NCI-H1436 (cell line): ENCODE measurements around the gene TRPM2.

ENCODE experiments used
- DNase-seq: peaks from one replicate; lab custom pipeline; 2025; lab: John Stamatoyannopoulos, UW

Gene TRPM2

DNA sequence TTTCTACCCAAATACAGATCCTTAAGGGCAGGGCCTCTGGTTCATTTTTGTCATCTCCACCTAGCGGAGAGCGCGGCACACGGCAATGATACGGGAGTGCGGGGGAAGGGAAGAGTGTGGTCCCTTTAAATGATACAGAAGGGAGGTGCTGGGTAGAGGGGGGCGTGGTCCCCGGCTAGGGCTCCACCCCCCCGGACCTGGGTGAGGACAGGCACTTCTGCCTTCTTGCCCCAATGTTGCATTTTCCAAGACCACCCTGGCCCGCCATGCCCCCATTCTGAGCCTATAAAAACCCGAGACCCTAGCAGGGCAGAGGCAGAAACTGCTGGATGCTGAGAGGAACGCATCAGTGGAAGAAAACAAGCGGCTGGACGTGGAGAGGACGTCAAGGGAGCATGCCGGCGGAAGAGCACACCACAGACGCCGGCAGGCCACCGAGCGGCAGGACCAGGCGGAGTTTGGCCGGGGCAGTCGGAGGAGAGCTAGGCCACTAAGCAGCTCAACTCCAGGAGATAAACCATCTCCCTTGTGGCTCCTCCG, 131.9 kb downstream of the TRPM2 start:
- no peak for DNase-seq

- DNase-seq = no peak
Observed at GRCh38 chr21:44485796-44486195, 132.4 kb downstream of the TRPM2 start.

DNA sequence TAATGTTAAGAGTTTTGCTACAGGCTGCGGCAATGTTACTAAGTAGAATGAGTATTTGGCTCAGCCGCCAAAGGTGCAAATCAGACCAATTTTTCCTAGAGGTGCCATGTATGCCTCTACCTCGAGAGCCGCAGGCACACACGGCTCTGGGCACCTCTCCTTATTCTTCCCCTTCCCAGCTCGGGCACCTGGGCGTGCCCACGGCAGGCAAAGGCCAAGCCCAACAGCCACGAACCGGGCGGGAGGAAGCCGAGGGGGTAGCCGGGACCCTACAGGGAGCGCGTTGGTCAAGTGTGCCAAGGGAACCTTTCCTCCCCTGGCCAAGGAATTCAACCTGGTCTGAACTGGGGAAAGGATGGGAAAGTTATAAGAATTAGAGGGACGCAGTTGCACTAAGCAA, 132.9 kb downstream of the TRPM2 start:
- no peak for DNase-seq

DNA sequence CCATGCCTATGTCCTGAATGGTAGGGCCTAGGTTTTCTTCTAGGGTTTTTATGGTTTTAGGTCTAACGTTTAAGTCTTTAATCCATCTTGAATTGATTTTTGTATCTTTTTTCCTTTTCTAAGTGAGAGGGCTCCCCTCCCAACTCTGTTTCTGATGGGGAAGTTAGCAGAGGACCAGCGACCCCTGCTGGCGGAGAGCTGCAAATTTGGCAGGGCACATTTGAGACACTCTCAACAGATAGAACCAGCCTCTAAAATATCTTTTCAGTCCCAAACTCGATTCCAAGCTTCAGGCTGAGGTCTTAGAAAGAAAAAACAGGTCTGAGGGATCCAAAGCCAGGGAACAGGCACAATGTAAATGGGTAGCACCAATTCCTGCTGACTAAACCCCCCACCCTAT, 134.4 kb downstream of the TRPM2 start:
- DNase-seq = no peak

GRCh38 chr21:44489962-44490361, 136.5 kb downstream of the TRPM2 start:
- DNase-seq = no peak

DNA sequence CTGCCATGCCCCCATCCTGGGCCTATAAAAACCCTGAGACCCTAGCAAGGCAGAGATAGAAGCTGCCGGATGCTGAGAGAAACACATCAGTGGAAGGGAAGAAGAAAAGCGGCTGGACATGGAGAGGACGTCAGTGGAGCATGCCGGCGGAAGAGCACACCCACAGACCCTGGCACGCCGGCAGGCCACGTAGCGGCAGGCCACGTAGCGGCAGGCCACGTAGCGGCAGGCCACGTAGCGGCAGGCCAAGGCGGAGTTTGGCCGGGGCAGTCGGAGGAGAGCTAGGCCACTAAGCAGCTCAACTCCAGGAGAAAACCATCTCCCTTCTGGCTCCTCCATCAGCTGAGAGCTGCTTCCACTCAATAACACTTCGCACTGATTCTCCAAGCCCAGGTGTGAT, 137.0 kb downstream of the TRPM2 start:
- DNase-seq = no peak

DNA sequence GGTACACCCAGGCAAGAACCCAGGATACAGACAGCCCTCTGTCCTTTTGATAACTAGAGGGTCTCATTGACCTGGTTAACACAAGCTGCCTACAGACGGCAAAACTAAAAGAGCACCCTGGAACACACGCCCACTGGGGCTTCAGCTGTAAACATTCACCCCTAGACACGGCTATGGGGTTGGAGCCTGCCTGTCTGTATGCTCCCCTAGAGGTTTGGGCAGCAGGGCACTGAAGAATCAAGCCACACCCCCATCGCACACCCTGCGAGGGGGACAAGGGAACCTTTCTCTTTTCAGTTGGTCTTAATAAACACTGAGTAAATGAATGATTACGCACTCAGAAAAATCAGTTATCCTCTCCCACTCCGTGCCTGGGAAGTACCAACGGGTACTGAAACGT, 137.4 kb downstream of the TRPM2 start:
- DNase-seq = no peak
